Stomach smooth muscle (tissue), 2 donors: ENCODE results near the gene PIK3AP1.
"Not testable (repeated sequence)": the region's sequence is repeated elsewhere in the genome, so short reads cannot be mapped to it uniquely, and the experiment has no call there.

Source experiments
- H3K27ac ChIP-seq: one replicate; pipeline ENCODE4 v1.7.0; 2013; ENCODE audit warnings: mild to moderate bottlenecking, low read length, inconsistent platforms
- H3K27me3 ChIP-seq, 2 donors: one replicate each; pipeline ENCODE4 v1.7.0; 2013; ENCODE audit warnings: low read length in 2 of 2; ENCODE audit not compliant: insufficient read depth in 2 of 2, control insufficient read depth in 1 of 2
- H3K36me3 ChIP-seq, 2 donors: one replicate each; pipeline ENCODE4 v1.7.0; 2013; ENCODE audit warnings: low read length in 2 of 2; ENCODE audit not compliant: control insufficient read depth in 2 of 2, insufficient read depth in 2 of 2
- H3K4me1 ChIP-seq: one replicate; pipeline ENCODE4 v1.7.0; 2013; ENCODE audit warnings: low read length; ENCODE audit not compliant: control insufficient read depth, insufficient read depth
- H3K4me3 ChIP-seq, 2 donors: one replicate each; pipeline ENCODE4 v1.7.0; 2013; ENCODE audit warnings: low read length in 2 of 2
- H3K9ac ChIP-seq, 2 donors: one replicate each; pipeline ENCODE4 v1.7.0; 2013; ENCODE audit warnings: low read length in 2 of 2, mild to moderate bottlenecking in 1 of 2
- H3K9me3 ChIP-seq, 2 donors: one replicate each; pipeline ENCODE4 v1.7.0; 2013; ENCODE audit warnings: low read length in 2 of 2; ENCODE audit not compliant: control insufficient read depth in 2 of 2
- donor health status: healthy.
- donor health status: Pancreatic carcinoma.

Gene PIK3AP1

GRCh38 chr10:96750316-96750715 is 30.0 kb upstream of the PIK3AP1 start:
- H3K27ac ChIP-seq, H3K4me1 ChIP-seq, H3K27me3 ChIP-seq, H3K4me3 ChIP-seq, H3K9me3 ChIP-seq, H3K36me3 ChIP-seq, H3K9ac ChIP-seq: not testable (repeated sequence)

GRCh38 chr10:96747734-96748550 is 27.6 kb upstream of the PIK3AP1 start:
- Histone ChIP-seq H3K27me3 (no peaks in the 10 kb centered on the region), H3K9me3 (no peaks in the 10 kb centered on the region), H3K27ac (no peak overlapping the region), H3K4me3 (no peak overlapping the region), H3K36me3 (no peaks in the 10 kb centered on the region), H3K9ac (no peak overlapping the region), H3K4me1 (no peaks in the 10 kb centered on the region)

- H3K4me3 ChIP-seq = no peak overlapping the region
- no peak overlapping the region for H3K27ac ChIP-seq
- H3K4me1 ChIP-seq = no peaks in the 10 kb centered on the region
- H3K9me3 ChIP-seq = no peaks in the 10 kb centered on the region
- H3K9ac ChIP-seq = no peak overlapping the region
- H3K27me3 ChIP-seq = no peaks in the 10 kb centered on the region
- no peaks in the 10 kb centered on the region for H3K36me3 ChIP-seq
Observed at GRCh38 chr10:96746503-96746902, 26.2 kb upstream of the PIK3AP1 start.

- Histone ChIP-seq H3K9ac (no peak overlapping the region), H3K27ac (no peak overlapping the region), H3K27me3 (no peaks in the 10 kb centered on the region), H3K9me3 (no peaks in the 10 kb centered on the region), H3K36me3 (no peaks in the 10 kb centered on the region), H3K4me3 (no peak overlapping the region), H3K4me1 (no peaks in the 10 kb centered on the region)
Observed at GRCh38 chr10:96745950-96746349, 25.6 kb upstream of the PIK3AP1 start.

GRCh38 chr10:96743988-96744585 is 23.8 kb upstream of the PIK3AP1 start:
- no peak overlapping the region for H3K4me3 ChIP-seq
- H3K27me3 ChIP-seq = no peaks in the 10 kb centered on the region
- no peak overlapping the region for H3K9ac ChIP-seq
- no peaks in the 10 kb centered on the region for H3K36me3 ChIP-seq
- H3K9me3 ChIP-seq = no peaks in the 10 kb centered on the region
- no peaks in the 10 kb centered on the region for H3K4me1 ChIP-seq
- no peak overlapping the region for H3K27ac ChIP-seq

- H3K9me3 ChIP-seq, H3K36me3 ChIP-seq, H3K27me3 ChIP-seq, H3K4me3 ChIP-seq, H3K4me1 ChIP-seq, H3K9ac ChIP-seq, H3K27ac ChIP-seq: not testable (repeated sequence)
Observed at GRCh38 chr10:96741557-96741956, 21.2 kb upstream of the PIK3AP1 start.

GRCh38 chr10:96740579-96741281 is 20.4 kb upstream of the PIK3AP1 start:
- Histone ChIP-seq H3K36me3 (no peaks in the 10 kb centered on the region), H3K27ac (no peak overlapping the region), H3K9ac (no peak overlapping the region), H3K9me3 (peaks cover 0 to 3% of the 10 kb centered on the region in 2 donors), H3K4me1 (no peaks in the 10 kb centered on the region), H3K27me3 (no peaks in the 10 kb centered on the region), H3K4me3 (no peak overlapping the region)

GRCh38 chr10:96740141-96740540 is 19.8 kb upstream of the PIK3AP1 start:
- Histone ChIP-seq H3K36me3 (no peaks in the 10 kb centered on the region), H3K4me1 (no peaks in the 10 kb centered on the region), H3K27me3 (no peaks in the 10 kb centered on the region), H3K27ac (no peak overlapping the region), H3K9ac (no peak overlapping the region), H3K4me3 (no peak overlapping the region), H3K9me3 (peaks cover 0 to 3% of the 10 kb centered on the region in 2 donors)

GRCh38 chr10:96737307-96737902 is 17.1 kb upstream of the PIK3AP1 start:
- not testable (repeated sequence) for H3K4me3 ChIP-seq

GRCh38 chr10:96724621-96725020 is 4.3 kb upstream of the PIK3AP1 start:
- peaks cover 16 to 22% of the 10 kb centered on the region in 2 donors for H3K27me3 ChIP-seq
- no peaks in the 10 kb centered on the region for H3K9me3 ChIP-seq
- no peak overlapping the region for H3K27ac ChIP-seq
- peaks cover 4% of the 10 kb centered on the region for H3K4me1 ChIP-seq
- H3K4me3 ChIP-seq = no peak overlapping the region
- H3K36me3 ChIP-seq = no peaks in the 10 kb centered on the region
- H3K9ac ChIP-seq = no peak overlapping the region

More at GRCh38 chr10:96737307-96737902, 17.1 kb upstream of the PIK3AP1 start:
- H3K9ac ChIP-seq, H3K4me1 ChIP-seq, H3K36me3 ChIP-seq, H3K9me3 ChIP-seq, H3K27me3 ChIP-seq, H3K27ac ChIP-seq: not testable (repeated sequence)
